ENCODE measurements around the gene TP53RK.

Gene TP53RK

DNA sequence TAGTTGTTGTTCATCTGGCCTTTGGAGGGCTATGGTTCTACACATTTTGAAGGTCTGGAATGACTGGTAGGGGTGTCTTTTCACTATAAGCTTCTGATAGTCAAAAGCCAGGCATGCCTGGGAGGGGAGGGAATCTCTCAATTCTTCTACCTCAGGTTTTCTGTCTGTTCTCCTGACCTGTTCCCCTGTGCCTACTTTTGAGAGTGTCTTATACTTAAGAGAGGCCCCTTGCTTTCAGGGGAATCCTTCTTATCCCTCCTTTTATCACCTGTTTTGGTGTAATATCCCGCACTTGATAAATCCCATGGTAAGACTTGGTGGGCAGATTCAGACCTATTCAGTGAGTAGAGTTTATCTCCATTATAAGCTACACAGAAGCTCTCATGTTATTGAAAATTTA lies 27.6 kb downstream of the TP53RK start:
- TF ChIP-seq CTCF (IDR thresholded peaks at IDR 0.05; ENCODE audit: low read depth, low read length, poor library complexity, severe bottlenecking): no peak
- TF ChIP-seq EZH2phosphoT487 (IDR thresholded peaks at IDR 0.05; ENCODE audit: borderline replicate concordance, low read length): no peak
- no peaks in the 10 kb centered on the region for H3F3A ChIP-seq (ENCODE audit: control insufficient read depth, insufficient read depth)

DNA sequence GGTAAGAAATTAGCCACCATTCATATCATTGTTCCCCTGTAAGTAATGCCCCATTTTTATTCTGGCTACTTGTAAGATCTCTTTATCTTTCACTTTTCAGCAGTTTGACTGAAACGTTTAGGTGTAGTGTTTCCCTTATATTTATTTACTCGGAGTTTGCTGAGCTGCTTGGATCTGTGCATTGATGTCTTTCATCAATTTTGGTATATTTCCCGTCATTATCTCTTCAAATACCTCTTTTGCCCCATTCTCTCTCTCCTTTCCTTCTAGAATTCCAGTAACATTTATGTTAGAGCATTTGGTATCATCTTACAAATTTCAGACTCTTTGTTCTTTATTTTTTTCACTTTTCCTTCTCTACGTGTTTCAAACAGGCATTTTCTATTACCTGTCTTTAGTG lies 28.8 kb downstream of the TP53RK start:
- TF ChIP-seq CTCF (IDR thresholded peaks at IDR 0.05; ENCODE audit: low read depth, low read length, poor library complexity, severe bottlenecking): no peak
- no peak for TF ChIP-seq EZH2phosphoT487 (IDR thresholded peaks at IDR 0.05; ENCODE audit: borderline replicate concordance, low read length)

More for the DNA sequence above, 27.6 kb downstream of the TP53RK start:
- Histone ChIP-seq H3K36me3 (ENCODE audit: control insufficient read depth, low read length) (no peaks in the 10 kb centered on the region), H3K79me2 (ENCODE audit: control insufficient read depth, low read length) (no peaks in the 10 kb centered on the region), H3K9me3 (ENCODE audit: control insufficient read depth, insufficient read depth, low read length) (no peaks in the 10 kb centered on the region), H4K20me1 (ENCODE audit: control insufficient read depth, insufficient read depth, low read depth, low read length) (no peaks in the 10 kb centered on the region), H3K4me3 (ENCODE audit: low read length) (no peak overlapping the region), H3K4me1 (ENCODE audit: control insufficient read depth, low read length) (no peaks in the 10 kb centered on the region), H3K27me3 (ENCODE audit: control insufficient read depth, low read length) (peaks cover 6% of the 10 kb centered on the region; the same call in 1 of the 2 replicates), H3K27ac (ENCODE audit: low read depth, low read length) (no peak overlapping the region), H3K9me2 (replicated peaks; ENCODE audit: control insufficient read depth, low read length) (no peaks in the 10 kb centered on the region), H3K4me2 (ENCODE audit: low read length) (no peak overlapping the region)

GRCh38 chr20:46657618-46658017 lies 31.6 kb downstream of the TP53RK start:
- Histone ChIP-seq H3K27me3 (ENCODE audit: control insufficient read depth, low read length) (no peaks in the 10 kb centered on the region), H3F3A (ENCODE audit: control insufficient read depth, insufficient read depth) (no peaks in the 10 kb centered on the region), H3K4me2 (ENCODE audit: low read length) (no peak overlapping the region), H3K4me1 (ENCODE audit: control insufficient read depth, low read length) (no peaks in the 10 kb centered on the region), H3K36me3 (ENCODE audit: control insufficient read depth, low read length) (no peaks in the 10 kb centered on the region), H3K27ac (ENCODE audit: low read depth, low read length) (no peak overlapping the region), H3K9me2 (replicated peaks; ENCODE audit: control insufficient read depth, low read length) (no peaks in the 10 kb centered on the region), H3K4me3 (ENCODE audit: low read length) (no peak overlapping the region), H4K20me1 (ENCODE audit: control insufficient read depth, insufficient read depth, low read depth, low read length) (no peaks in the 10 kb centered on the region), H3K79me2 (ENCODE audit: control insufficient read depth, low read length) (no peaks in the 10 kb centered on the region), H3K9me3 (ENCODE audit: control insufficient read depth, insufficient read depth, low read length) (no peaks in the 10 kb centered on the region)
- TF ChIP-seq CTCF (IDR thresholded peaks at IDR 0.05; ENCODE audit: low read depth, low read length, poor library complexity, severe bottlenecking) (no peak), EZH2phosphoT487 (IDR thresholded peaks at IDR 0.05; ENCODE audit: borderline replicate concordance, low read length) (no peak)

More for the DNA sequence above, 28.8 kb downstream of the TP53RK start:
- H3F3A ChIP-seq (ENCODE audit: control insufficient read depth, insufficient read depth): no peaks in the 10 kb centered on the region
- no peak overlapping the region for H3K4me2 ChIP-seq (ENCODE audit: low read length)
- H3K27me3 ChIP-seq (ENCODE audit: control insufficient read depth, low read length): peaks cover 6% of the 10 kb centered on the region; the same call in 1 of the 2 replicates
- no peak overlapping the region for H3K4me3 ChIP-seq (ENCODE audit: low read length)
- no peaks in the 10 kb centered on the region for H3K4me1 ChIP-seq (ENCODE audit: control insufficient read depth, low read length)
- no peak overlapping the region for H3K27ac ChIP-seq (ENCODE audit: low read depth, low read length)
- H4K20me1 ChIP-seq (ENCODE audit: control insufficient read depth, insufficient read depth, low read depth, low read length): no peaks in the 10 kb centered on the region
- no peaks in the 10 kb centered on the region for H3K79me2 ChIP-seq (ENCODE audit: control insufficient read depth, low read length)
- H3K36me3 ChIP-seq (ENCODE audit: control insufficient read depth, low read length): no peaks in the 10 kb centered on the region
- no peaks in the 10 kb centered on the region for H3K9me2 ChIP-seq (replicated peaks; ENCODE audit: control insufficient read depth, low read length)
- no peaks in the 10 kb centered on the region for H3K9me3 ChIP-seq (ENCODE audit: control insufficient read depth, insufficient read depth, low read length)

All from DOHH2 (cell line).